ENCODE results near the gene RAD9A. TPM values are rescaled to one million over a fixed set of nuclear protein-coding genes. Genes with fewer than 3 reads are reported as not detected.

RAD9A gene
- total RNA-seq, 1 experiment from 2014 or later = 43.0 TPM

- intact Hi-C loops (cut with micrococcal nuclease; ENCODE audit: unreplicated experiment) = no loop called here
- ChIA-PET CTCF (no interaction called here), POLR2A (ENCODE audit: low non-redundant PET) (no interaction called here)
- no peaks in the 10 kb centered on the region for H3K4me1 ChIP-seq (ENCODE audit: insufficient read depth, low read length, poor library complexity, severe bottlenecking)
- no peak for TF ChIP-seq EZH2 (IDR thresholded peaks at IDR 0.05; ENCODE audit: borderline replicate concordance, low read depth, low read length, poor library complexity, severe bottlenecking)
- no peak for TF ChIP-seq CTCF (conservative IDR thresholded peaks at IDR 0.05; ENCODE audit: low read depth, low read length)
- H3K9me3 ChIP-seq (ENCODE audit: low read depth, low read length, poor library complexity, severe bottlenecking) = no peaks in the 10 kb centered on the region
- no peak overlapping the region for H3K4me3 ChIP-seq (ENCODE audit: low read depth, low read length, poor library complexity, severe bottlenecking)
- H3K27me3 ChIP-seq (replicated peaks; ENCODE audit: insufficient read depth, low read depth, low read length, poor library complexity) = no peaks in the 10 kb centered on the region
- DNase-seq (ENCODE audit: low spot score) = no peak
- peaks cover 39% of the 10 kb centered on the region for H3K36me3 ChIP-seq (ENCODE audit: insufficient read depth, low read length, poor library complexity, severe bottlenecking)
- BruUV-seq (replicated peaks) = no TSS peak
- H3K27ac ChIP-seq (ENCODE audit: low read depth, low read length, poor library complexity, severe bottlenecking) = no peak overlapping the region
Observed at GRCh38 chr11:67436459-67437081, 44.8 kb downstream of the RAD9A start.

GRCh38 chr11:67437082-67437808 lies 45.5 kb downstream of the RAD9A start, which contains the start of gene PTPRCAP:
PTPRCAP (minus strand) TSS chr11:67437682; CDS start chr11:67437619, 63 bp downstream.
- no peak within 1 kb of the TSS for H3K4me3 ChIP-seq (ENCODE audit: low read depth, low read length, poor library complexity, severe bottlenecking)
- no peaks in the 10 kb centered on the region for H3K4me1 ChIP-seq (ENCODE audit: insufficient read depth, low read length, poor library complexity, severe bottlenecking)
- ChIA-PET POLR2A (ENCODE audit: low non-redundant PET) (no interaction called here), CTCF (no interaction called here)
- peaks cover 39% of the 10 kb centered on the region for H3K36me3 ChIP-seq (ENCODE audit: insufficient read depth, low read length, poor library complexity, severe bottlenecking)
- H3K27me3 ChIP-seq (replicated peaks; ENCODE audit: insufficient read depth, low read depth, low read length, poor library complexity) = no peaks in the 10 kb centered on the region
- no peak for TF ChIP-seq EZH2 (IDR thresholded peaks at IDR 0.05; ENCODE audit: borderline replicate concordance, low read depth, low read length, poor library complexity, severe bottlenecking)
- no peak for TF ChIP-seq CTCF (conservative IDR thresholded peaks at IDR 0.05; ENCODE audit: low read depth, low read length)
- no TSS peak for BruUV-seq (replicated peaks)
- no peak for DNase-seq (ENCODE audit: low spot score)
- no peak within 1 kb of the TSS for H3K27ac ChIP-seq (ENCODE audit: low read depth, low read length, poor library complexity, severe bottlenecking)
- intact Hi-C loops (cut with micrococcal nuclease; ENCODE audit: unreplicated experiment) = no loop called here
- H3K9me3 ChIP-seq (ENCODE audit: low read depth, low read length, poor library complexity, severe bottlenecking) = no peaks in the 10 kb centered on the region

- no peak for TF ChIP-seq CTCF (conservative IDR thresholded peaks at IDR 0.05; ENCODE audit: low read depth, low read length)
- H3K4me3 ChIP-seq (ENCODE audit: low read depth, low read length, poor library complexity, severe bottlenecking) = no peak overlapping the region
- intact Hi-C loops (cut with micrococcal nuclease; ENCODE audit: unreplicated experiment) = no loop called here
- ChIA-PET CTCF (no interaction called here), POLR2A (ENCODE audit: low non-redundant PET) (no interaction called here)
- BruUV-seq (replicated peaks) = no TSS peak
- no peaks in the 10 kb centered on the region for H3K9me3 ChIP-seq (ENCODE audit: low read depth, low read length, poor library complexity, severe bottlenecking)
- H3K4me1 ChIP-seq (ENCODE audit: insufficient read depth, low read length, poor library complexity, severe bottlenecking) = no peaks in the 10 kb centered on the region
- no peak overlapping the region for H3K27ac ChIP-seq (ENCODE audit: low read depth, low read length, poor library complexity, severe bottlenecking)
- no peak for DNase-seq (ENCODE audit: low spot score)
- peaks cover 36% of the 10 kb centered on the region for H3K36me3 ChIP-seq (ENCODE audit: insufficient read depth, low read length, poor library complexity, severe bottlenecking)
- no peaks in the 10 kb centered on the region for H3K27me3 ChIP-seq (replicated peaks; ENCODE audit: insufficient read depth, low read depth, low read length, poor library complexity)
Observed at GRCh38 chr11:67437809-67438157, 46.0 kb downstream of the RAD9A start.
